SIG-M5 (cell line): ENCODE results near the gene NUSAP1.
"Not testable (repeated sequence)": the region's sequence is repeated elsewhere in the genome, so short reads cannot be mapped to it uniquely, and the experiment has no call there.

Source experiments
- DNase-seq: peaks from one replicate; lab custom pipeline; 2025; lab: John Stamatoyannopoulos, UW

NUSAP1 gene

DNA sequence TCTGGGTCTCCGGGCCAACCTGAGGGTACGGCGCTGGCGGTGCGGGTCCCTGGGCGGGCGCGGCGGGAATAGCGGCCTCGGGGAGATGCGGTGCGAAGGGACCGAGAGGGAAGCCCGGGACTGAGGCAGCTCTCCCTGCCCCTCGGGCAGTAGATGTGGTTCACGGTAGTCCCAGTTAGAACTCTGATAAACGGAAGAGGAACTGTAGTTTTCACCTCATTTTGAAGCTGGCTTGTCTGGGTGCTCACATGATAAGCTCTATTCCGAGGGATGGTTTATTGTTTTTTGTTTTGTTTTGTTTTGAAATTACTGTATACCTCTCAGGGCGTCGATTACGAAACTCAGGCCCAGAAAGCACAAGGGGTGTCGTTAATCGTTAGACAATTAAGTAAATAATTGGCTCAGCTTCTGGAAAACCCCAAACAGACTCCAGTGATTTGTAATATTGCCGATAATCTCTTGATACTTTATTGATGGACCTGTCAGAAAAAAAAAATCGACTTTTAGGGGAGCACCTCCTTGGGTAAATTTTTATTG, 413 bp downstream of the NUSAP1 start:
- DNase-seq, result no peak

DNA sequence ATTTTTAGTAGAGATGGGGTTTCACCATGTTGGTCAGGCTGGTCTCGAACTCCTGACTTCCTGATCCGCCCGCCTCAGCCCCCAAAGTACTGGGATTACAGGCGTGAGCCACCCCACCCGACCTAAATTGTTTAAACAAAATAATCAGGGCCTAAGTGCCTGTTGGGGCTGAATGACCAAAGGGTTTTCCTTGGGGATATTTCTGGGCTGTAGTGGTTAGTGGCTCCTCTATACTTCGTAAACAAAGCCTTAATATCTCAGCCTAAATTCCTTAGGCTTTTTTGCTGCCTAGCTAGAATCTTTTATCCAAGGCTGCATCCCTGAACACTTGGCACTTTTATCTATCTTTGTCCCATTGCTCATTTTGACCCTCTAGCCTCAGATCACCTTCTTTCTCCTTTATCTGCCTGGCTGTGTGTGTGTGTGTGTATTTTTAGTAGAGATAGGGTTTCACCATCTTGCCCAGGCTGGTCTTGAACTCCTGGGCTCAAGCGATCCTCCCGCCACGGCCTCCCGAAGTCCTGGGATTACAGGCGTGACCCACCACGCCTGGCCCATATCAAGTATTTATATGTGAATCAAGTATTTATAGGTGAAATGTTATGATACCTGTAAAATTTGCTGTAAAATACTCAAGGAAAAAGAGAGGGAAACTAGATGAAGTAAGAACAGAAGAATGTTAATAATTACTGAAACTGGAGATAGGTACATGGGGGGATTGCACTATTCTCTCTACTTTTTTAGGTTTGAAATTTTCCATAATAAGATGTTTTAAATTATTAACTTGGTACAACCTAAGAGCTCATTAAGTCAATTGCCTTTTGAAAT, 1.8 kb downstream of the NUSAP1 start:
- no peak for DNase-seq

DNA sequence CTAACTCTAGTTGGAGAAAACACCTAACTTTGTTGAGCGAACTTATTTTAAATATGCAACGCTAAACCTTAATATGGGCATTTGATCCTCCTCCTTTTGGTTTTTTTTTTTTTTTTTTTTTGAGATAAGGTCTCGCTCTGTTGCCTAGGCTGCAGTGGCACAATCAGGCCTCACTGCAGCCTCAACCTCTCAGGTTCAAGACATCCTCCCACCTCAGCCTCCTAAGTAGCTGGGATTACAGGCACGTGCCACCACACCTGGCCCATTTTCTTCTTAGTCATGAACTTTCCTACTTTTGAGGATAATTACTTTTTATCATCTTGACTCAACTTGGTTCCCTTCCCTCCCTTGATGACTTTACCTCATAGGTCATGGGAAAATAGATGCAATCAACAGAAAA, 3.9 kb downstream of the NUSAP1 start:
- DNase-seq, result no peak

DNA sequence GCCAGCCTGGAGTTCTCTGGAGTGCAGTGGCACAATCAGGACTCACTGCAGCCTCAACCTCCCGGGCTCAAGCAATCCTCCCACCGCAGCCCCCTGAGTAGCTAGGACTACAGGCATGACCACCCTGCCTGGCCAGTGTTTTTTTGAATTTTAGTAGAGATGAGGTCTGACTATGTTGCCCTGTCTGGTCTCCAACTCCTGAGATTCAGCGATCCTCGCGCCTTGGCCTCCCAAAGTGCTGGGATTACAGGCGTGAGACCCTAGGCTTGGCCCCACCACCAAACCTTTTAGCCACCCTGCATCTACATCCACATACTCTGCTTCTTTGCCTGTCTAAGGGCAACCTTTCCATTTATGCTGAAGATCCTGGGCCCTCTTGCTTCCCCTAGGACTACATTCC, 4.4 kb downstream of the NUSAP1 start:
- no peak for DNase-seq

DNA sequence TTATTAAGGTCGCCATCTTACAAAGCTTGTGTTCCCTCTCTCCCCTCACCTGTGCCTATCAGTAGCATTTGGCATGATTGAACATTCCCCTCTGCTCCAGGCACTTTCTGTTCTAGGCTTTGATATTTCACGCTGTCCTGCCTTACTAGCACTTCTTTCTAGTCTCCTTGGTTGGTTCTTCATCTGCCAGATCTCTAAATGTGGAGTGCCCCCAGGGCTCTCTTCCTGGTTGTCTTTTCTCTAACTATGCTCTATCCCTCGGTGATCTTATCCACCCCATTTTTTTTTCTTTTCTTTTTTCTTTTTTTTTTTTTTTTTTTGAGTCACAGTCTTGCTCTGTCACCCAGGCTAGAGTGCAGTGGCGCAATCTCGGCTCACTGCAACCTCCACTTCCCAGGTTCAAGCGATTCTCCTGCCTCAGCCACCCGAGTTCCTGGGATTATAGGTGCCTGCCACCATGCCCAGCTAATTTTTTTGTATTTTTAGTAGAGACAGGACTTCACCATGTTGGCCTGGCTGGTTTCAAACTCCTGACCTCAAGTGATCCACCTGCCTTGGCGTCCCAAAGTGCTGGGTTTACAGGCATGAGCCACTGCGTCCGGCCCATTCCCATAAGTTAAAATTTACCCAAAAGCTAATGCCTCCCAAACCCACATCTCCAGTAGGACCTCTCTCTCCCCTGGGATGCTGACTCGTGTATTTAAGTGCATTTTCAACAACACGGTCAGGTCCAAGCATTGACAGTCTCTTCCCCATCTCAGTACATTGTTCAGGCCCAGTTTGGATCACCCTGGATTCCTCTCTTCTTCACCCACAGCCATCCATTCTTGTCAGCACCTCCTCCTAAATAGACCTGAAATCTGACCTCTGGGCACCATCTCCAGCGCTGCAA, 5.2 kb downstream of the NUSAP1 start:
- no peak for DNase-seq

DNA sequence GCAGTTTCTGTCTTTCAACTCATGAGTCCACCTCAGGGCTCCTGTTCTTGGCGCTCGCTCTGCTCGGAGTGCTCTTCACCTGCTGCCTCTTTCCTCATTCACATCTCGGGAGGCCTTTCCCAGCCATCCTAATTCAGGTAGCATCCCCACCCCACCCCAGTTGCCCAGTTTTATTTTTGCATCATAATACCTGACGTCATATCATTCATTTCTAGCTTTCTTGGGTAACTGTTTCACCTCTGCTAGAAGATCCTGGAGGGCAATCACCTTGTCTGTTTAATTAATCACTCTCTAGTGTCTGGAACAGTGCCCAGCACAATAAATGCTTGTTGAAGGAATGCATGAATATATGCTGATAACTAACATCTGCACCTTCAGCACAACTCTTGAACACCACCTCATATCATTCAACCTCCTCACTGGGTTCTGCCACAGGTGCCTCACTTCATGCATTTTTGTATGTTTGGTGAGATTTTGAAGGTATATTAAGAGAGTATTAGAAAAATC, 7.6 kb downstream of the NUSAP1 start:
- DNase-seq, result no peak

DNA sequence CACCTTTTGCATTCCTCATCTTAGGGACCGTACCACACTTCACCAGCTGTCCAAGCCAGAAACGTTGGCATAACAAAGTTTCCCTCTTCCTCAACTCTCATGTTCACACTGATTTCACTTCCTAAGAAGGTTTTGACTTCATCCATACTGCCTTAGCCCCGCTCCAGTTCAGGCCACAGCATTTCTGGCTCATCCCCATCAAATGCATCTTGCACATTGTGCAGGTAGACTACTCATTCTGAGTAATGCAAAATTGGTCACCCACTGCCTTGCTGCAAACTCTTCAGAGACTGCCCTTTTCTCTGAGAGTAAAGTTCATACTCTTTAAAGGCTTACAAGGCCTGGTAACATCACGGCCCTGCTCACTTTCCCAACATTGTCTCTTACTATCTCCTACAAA, 8.8 kb downstream of the NUSAP1 start:
- DNase-seq, result no peak

DNA sequence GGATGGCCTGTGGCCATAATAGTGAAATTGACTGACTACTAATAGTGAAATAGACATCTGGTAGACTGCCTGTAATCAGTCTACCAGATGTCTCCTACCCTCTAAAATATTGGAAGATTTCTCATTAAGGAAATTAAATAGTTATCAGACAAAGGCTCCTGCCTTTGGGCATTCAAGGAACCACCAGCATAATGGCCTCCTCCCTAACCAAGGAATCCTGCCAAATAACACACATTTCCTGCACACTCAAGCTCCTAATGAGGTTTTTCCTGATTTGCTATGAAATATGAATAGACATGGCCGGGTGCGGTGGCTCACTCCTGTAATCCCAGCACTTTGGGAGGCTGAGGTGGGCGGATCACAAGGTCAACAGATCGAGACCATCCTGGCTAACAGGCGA, 14.6 kb downstream of the NUSAP1 start:
- DNase-seq, result no peak

DNA sequence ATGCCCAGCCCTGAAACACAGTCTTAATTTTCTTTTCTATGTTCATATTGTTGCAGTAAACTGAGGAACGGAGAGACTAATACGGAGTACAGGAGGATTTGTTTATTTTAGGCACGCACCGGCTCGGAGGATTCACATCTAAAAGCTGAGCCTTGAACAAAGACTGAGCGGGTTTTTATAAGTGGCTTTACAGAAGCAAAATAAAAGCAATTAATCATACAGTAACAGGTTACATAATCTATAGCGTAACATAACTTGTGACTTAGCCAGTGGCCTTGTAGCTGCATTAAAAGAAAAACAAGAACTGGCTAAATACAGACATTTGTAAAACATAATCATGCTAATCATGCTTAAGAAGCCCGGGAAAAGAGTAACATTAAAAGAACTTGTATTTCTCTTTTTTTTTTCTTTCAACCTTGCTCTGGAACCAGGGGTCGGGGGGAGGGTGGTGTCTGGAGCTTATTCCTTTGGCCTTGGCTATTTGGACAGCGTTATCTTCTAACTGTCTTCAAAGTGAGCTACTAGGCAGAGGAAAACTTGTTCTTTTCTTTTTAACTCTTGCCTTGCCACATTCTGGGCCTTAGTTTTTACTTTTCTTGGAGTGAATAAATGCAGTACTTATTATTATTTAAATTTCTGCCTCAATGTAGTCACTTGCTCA, 17.5 kb downstream of the NUSAP1 start:
- no peak for DNase-seq

DNA sequence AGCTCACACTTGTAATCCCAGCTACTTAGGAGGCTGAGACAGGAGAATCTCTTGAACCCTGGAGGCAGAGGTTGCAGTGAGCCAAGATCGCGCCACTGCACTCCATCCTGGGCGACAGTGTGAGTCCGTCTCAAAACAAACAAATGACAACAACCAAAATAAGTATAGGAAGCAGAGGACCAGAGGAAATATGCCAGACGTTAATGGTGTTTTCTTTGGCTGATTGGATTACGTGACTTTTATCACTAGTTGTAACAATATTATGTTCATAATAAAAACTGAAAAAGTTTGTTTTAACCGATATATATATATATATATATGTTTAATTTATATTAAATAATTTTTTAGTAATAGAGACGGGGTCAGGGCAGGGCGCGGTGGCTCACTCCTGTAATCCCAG, 21.7 kb downstream of the NUSAP1 start:
- DNase-seq, result no peak

DNA sequence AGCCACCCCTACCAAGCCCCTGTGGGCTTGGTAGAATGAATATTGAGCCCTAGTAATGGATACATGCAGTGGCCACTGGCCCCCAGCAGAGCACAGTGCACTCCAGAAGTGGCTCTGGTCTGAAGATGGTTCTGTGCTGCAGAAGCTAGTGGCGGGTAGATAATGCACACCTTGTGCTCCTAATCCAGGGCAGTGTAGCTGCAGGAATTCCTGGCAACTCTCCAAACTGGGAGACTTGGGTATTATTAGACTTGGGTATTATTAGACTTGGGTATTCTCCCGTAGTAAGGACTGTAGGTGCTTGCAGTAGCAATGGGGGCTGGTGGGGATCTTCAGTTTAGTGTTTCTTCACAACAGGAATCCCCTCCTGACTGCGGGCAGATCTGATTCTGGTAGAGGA, 34.7 kb downstream of the NUSAP1 start:
- no peak for DNase-seq

DNA sequence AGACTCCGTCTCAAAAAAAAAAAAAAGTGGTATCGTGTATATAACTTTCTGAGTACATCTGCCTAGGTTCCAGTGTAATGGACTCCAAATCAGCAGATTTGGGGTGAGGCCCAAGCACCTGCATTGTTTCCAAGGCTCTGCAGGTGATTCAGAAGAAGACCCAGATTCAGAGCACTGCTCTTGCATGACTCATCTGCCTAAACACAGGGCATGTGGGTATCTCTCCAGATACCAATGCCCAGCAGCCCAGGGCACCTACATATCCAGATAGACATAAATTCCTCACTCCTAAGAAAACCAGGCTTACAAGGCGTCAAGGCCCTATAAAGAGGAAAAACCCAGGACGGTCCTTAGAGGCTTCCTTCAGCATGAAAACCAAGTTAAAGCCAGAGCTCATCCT, 45.3 kb downstream of the NUSAP1 start:
- DNase-seq, result no peak

DNA sequence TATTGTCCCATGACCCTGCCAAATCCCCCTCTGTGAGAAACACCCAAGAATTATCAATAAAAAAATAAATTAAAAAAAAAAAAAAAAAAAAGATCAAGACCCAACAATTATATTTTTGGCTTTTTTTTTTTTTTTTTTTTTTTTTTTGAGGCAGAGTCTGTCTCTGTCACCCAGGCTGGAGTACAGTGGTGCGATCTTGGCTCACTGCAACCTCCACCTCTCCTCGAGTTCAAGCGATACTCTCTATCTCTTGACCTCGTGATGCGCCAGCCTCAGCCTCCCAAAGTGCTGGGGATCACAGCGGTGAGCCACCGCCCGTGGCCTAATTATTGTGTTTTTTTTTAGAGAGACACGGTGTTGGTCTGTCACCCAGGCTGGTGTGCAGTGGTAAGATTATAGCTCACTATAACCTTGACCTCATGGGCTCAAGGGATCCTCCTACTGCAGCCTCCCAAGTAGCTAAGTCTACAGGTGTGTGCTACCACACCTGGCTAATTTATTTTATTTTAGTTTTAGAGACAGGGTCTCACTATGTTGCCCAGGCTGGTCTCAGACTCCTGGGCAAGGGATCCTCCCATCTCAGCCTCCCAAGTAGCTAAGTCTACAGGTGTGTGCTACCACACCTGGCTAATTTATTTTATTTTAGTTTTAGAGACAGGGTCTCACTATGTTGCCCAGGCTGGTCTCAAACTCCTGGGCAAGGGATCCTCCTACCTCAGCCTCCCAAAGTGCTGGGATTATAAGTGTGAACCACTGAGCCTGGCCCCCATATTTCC, 51.5 kb downstream of the NUSAP1 start:
- DNase-seq, result not testable (repeated sequence)

DNA sequence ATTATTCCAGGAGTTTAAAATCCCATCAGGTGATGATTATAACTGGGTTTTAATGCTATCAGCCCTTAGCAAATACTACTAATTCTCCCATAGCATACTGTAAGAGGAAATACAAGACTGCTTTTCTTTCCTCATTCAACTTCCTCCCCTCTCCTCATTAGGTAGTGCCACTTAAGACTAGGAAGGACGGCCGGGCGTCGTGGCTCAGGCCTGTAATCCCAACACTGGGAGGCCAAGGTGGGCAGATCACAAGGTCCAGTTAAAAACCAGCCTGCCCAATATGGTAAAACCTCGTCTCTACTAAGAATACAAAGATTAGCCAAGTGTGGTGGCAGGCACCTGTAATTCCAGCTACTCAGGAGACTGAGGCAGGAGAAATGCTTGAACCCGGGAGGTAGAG, 55.0 kb downstream of the NUSAP1 start:
- DNase-seq, result no peak

DNA sequence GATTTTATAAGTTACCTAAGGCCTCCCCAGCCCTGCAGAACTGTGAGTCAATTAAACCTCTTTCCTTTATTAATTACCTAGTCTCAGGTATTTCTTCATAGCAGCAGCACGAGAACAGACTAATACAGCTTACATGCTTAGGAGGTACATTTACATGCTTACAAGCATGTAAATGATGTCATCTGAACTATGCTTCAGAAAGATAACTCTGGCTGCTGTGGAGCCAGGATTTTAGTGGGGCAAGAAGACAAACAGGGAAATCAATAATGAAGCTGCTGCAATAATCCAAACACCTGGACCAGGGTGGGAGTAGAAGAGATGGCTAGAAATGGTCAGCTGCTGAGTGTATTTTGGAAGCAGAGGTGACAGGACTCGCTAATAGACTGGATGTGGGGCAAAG, 60.0 kb downstream of the NUSAP1 start:
- no peak for DNase-seq

DNA sequence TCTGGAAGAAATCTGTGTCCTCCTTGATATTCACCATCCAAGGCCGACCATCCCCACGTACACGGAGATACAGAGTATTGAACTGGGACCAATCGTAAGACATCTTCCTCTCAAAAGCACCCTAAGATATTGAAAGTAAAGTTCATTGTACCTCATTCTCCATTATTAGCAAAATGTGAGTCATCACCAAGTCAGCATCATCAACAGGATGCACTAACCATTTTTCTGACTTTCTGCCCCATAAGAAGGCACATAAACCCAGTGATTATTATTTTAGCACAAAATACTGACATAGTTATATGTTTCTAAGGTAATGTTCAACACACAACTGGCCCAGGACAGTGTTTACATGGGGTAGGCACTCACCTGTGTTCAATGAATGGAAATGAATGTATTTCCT, 62.2 kb downstream of the NUSAP1 start:
- DNase-seq, result no peak

DNA sequence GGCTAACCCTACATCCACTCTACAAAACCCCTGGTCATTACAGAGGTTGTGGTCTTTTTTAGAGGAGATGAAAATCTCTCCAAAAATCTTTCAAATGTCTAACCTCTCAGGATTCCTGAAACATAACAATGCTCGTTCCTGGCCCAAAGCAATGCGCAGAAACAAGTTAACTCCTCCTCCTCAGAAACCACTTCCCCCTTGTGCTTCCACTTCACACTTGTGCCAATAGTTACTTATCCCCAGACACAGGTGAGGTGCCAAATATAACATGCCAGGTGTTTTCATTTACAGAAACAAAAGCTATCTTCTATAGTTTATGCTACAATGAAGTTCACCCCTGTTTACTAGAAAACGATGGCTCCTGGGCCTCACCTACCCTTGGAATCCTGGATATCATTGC, 63.4 kb downstream of the NUSAP1 start:
- DNase-seq, result no peak

DNA sequence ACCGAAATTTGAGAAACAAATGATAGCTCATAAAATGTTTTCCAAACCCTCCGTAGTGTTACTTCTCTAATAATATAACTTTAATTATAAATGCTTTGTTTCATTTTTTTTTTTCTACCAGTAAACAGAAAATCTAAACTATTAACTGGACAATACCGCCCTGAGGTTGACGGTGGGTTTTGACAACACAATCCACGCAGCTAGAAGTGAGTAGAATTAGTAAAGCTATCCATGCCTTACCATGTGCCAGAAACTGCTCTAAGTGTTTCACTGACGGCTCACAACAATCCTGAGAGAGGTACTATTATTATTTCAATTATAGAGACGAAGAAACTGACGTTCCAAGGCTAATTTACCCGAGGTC, 69.2 kb downstream of the NUSAP1 start:
- no peak for DNase-seq

DNA sequence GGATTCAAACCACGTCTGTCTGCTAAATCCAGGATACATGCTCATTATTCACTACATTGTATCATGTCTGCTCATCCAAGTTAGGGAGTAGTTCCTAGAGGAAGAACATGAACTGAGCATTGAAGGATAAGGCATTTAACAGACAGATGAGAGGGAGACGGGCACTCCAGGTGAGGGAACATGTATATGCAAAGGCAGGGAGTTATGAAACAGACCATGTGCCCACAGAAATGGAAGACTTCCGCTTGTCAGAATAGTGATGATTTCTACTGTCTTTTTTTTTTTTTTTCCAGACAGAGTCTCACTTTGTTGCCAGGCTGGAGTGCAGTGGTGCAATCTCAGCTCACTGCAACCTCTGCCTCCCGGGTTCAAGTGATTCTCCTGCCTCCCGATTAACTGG, 74.7 kb downstream of the NUSAP1 start:
- DNase-seq, result no peak

DNA sequence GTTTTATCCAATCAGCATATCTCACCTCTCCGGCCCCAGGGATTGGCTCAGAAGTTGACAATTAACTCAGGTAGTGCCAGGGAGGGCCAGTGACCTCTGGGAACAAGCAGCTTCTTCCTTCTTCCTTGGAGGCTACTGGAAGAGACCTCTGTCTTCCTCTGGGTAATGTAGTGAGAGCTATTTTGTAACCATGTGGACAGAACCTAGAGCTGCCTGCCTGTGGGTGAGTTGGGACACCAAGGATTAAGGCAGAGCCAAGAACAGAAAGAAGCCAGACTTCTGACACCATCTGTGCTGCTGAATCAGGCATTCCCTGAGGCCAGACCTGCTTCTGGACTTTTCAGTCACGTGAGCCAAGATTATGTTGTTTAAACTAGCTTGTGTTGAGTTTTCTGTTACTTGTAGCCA, 75.6 kb downstream of the NUSAP1 start:
- DNase-seq, result no peak

DNA sequence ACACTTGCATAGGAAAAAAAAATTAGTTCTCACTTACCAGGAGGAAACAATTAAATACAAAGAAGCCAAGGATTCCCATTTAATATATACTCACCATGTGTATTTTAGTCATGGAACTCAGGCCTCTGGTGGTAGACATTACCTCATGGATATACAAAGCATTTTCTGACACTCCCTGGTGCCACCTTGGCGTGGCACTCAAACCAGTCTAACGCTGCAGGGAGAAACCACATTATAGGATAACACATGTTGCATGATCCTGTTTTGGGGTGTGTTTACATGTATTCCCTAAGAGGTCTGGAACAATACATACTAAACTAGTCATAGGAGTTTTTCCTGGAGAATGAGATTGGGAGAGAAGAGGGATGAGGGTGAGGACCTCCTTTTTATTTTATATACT, 78.3 kb downstream of the NUSAP1 start:
- DNase-seq, result no peak

DNA sequence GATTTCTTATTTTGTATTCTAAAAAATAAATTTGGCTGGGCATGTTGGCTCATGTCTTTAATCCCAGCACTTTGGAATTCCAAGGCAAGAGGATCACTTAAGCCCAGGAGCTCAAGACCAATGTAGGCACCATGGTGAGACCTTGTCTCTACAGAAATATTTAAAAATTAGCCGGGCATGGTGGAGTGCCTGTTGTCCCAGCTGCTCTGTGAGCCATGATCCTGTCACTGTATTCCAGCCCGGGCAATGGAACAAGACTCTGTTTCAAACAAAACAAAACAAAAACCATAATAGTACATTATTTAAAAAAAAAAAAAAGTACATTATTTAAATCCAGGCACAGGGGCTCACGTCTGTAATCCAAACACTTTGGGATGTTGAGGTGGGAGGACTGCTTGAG, 78.8 kb downstream of the NUSAP1 start:
- no peak for DNase-seq
